Endodermal cell (in vitro differentiated cells): Measurements from ENCODE around the gene STX18. TPM values are rescaled to one million over a fixed set of nuclear protein-coding genes. Genes with fewer than 3 reads are reported as not detected.

Source experiments
- DNase-seq: peaks from one replicate; pipeline ENCODE4 v3.0.0-alpha.2; 2017
- H3K27ac ChIP-seq: 2 replicates; pipeline ENCODE4 v1.5.1; 2013; ENCODE audit warnings: mild to moderate bottlenecking, low read depth, low read length, moderate library complexity
- H3K27me3 ChIP-seq: 2 replicates; pipeline ENCODE4 v1.6.1; 2013; ENCODE audit warnings: mild to moderate bottlenecking, low read length, moderate library complexity; ENCODE audit not compliant: insufficient read depth, control insufficient read depth, poor library complexity, severe bottlenecking
- H3K36me3 ChIP-seq: 2 replicates; pipeline ENCODE4 v1.7.0; 2013; ENCODE audit warnings: mild to moderate bottlenecking, low read length, moderate library complexity; ENCODE audit not compliant: control insufficient read depth, insufficient read depth
- H3K4me1 ChIP-seq: one replicate; pipeline ENCODE4 v1.7.0; 2013; ENCODE audit warnings: low read length; ENCODE audit not compliant: control insufficient read depth, insufficient read depth
- H3K4me3 ChIP-seq: 2 replicates; pipeline ENCODE4 v1.5.1; 2013; ENCODE audit warnings: mild to moderate bottlenecking, low read length, moderate library complexity
- H3K9ac ChIP-seq: 2 replicates; pipeline ENCODE4 v1.6.1; 2013; ENCODE audit warnings: mild to moderate bottlenecking, low read length, moderate library complexity; ENCODE audit not compliant: poor library complexity, severe bottlenecking; ENCODE audit errors: extremely low read depth
- H3K9me3 ChIP-seq: 2 replicates; pipeline ENCODE4 v1.6.1; 2013; ENCODE audit warnings: mild to moderate bottlenecking, low read length, moderate library complexity; ENCODE audit not compliant: control insufficient read depth
- H3K27ac Mint-ChIP-seq: 2 replicates; pipeline ENCODE4 v1.8.0; 2020; ENCODE audit warnings: mixed read lengths
- H3K27me3 Mint-ChIP-seq: 2 replicates; pipeline ENCODE4 v1.8.0; 2021; ENCODE audit warnings: mild to moderate bottlenecking, mixed read lengths; ENCODE audit not compliant: insufficient read depth
- H3K36me3 Mint-ChIP-seq: 2 replicates; pipeline ENCODE4 v1.8.0; 2020; ENCODE audit warnings: low read depth, mixed read lengths
- H3K4me1 Mint-ChIP-seq: 2 replicates; pipeline ENCODE4 v1.8.0; 2020; ENCODE audit warnings: mixed read lengths
- H3K4me3 Mint-ChIP-seq: 2 replicates; pipeline ENCODE4 v1.8.0; 2020; ENCODE audit warnings: mild to moderate bottlenecking, moderate library complexity, mixed read lengths
- H3K9me3 Mint-ChIP-seq: 2 replicates; pipeline ENCODE4 v1.8.0; 2020; ENCODE audit warnings: mild to moderate bottlenecking, mixed read lengths
- WGBS, 2 experiments: methylation state at CpG; one replicate each; pipeline versions ENCODE4 v1.1.5 to v1.1.7; 2013; ENCODE audit warnings: missing lambda C conversion rate in 2 of 2, mixed read lengths in 1 of 2; ENCODE audit not compliant: insufficient coverage in 1 of 2, insufficient read length in 1 of 2; 5-methylcytosine and 5-hydroxymethylcytosine counted together
- total RNA-seq, 2 donors: library from RNA; stranded (reverse); fragmentation: NEBNext Ultra II Directional in 1 of 2; extraction: Animal tissue kit (Norgen Biotek cat#: 25700) in 1 of 2; gene quantifications; 2 replicates in 1 of 2; 3 replicates in 1 of 2; pipeline ENCODE4 v1.2.1, GENCODE V29; 2021
- TF ChIP-seq, protein P1 (sequence below): fragments of 200-600 bp; sonication (generic); conservative IDR thresholded peaks from 2 replicates; pipeline ENCODE4 v1.5.0; 2021; ENCODE audit warnings: antibody characterized with exemption, mild to moderate bottlenecking

STX18 gene
- total RNA-seq, 2 donors from 2014 or later = 26.9 to 33.3 TPM

GRCh38 chr4:4410271-4410670 lies 131.6 kb downstream of the STX18 start:
- H3K9me3 ChIP-seq = no peaks in the 10 kb centered on the region
- no peak overlapping the region for H3K9ac ChIP-seq
- 91 to 93% methylated on average over 15 of the region's 15 CpGs for WGBS, 2 experiments
- Mint-ChIP-seq H3K27ac (no peak overlapping the region), H3K4me3 (no peak overlapping the region), H3K4me1 (no peaks in the 10 kb centered on the region), H3K9me3 (no peaks in the 10 kb centered on the region), H3K36me3 (peaks cover 2% of the 10 kb centered on the region), H3K27me3 (no peaks in the 10 kb centered on the region)
- no peaks in the 10 kb centered on the region for H3K36me3 ChIP-seq
- no peaks in the 10 kb centered on the region for H3K4me1 ChIP-seq
- TF ChIP-seq, protein P1, sequence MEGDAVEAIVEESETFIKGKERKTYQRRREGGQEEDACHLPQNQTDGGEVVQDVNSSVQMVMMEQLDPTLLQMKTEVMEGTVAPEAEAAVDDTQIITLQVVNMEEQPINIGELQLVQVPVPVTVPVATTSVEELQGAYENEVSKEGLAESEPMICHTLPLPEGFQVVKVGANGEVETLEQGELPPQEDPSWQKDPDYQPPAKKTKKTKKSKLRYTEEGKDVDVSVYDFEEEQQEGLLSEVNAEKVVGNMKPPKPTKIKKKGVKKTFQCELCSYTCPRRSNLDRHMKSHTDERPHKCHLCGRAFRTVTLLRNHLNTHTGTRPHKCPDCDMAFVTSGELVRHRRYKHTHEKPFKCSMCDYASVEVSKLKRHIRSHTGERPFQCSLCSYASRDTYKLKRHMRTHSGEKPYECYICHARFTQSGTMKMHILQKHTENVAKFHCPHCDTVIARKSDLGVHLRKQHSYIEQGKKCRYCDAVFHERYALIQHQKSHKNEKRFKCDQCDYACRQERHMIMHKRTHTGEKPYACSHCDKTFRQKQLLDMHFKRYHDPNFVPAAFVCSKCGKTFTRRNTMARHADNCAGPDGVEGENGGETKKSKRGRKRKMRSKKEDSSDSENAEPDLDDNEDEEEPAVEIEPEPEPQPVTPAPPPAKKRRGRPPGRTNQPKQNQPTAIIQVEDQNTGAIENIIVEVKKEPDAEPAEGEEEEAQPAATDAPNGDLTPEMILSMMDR = no peak
- DNase-seq = no peak
- H3K27ac ChIP-seq = no peak overlapping the region
- H3K27me3 ChIP-seq = no peaks in the 10 kb centered on the region
- H3K4me3 ChIP-seq = no peak overlapping the region

GRCh38 chr4:4409416-4410115 lies 132.3 kb downstream of the STX18 start:
- H3K27ac ChIP-seq = no peak overlapping the region
- H3K27me3 ChIP-seq = no peaks in the 10 kb centered on the region
- Mint-ChIP-seq H3K4me1 (no peaks in the 10 kb centered on the region), H3K27me3 (no peaks in the 10 kb centered on the region), H3K36me3 (peaks cover under 1% of the 10 kb centered on the region), H3K9me3 (no peaks in the 10 kb centered on the region), H3K4me3 (no peak overlapping the region), H3K27ac (no peak overlapping the region)
- TF ChIP-seq, protein P1 = no peak
- no peaks in the 10 kb centered on the region for H3K9me3 ChIP-seq
- WGBS, 2 experiments = 95% methylated on average over 8 to 23 of the region's 23 CpGs
- DNase-seq = no peak
- H3K9ac ChIP-seq = no peak overlapping the region
- no peak overlapping the region for H3K4me3 ChIP-seq
- no peaks in the 10 kb centered on the region for H3K4me1 ChIP-seq
- H3K36me3 ChIP-seq = no peaks in the 10 kb centered on the region

GRCh38 chr4:4408576-4409335 lies 133.1 kb downstream of the STX18 start:
- no peaks in the 10 kb centered on the region for H3K36me3 ChIP-seq
- Mint-ChIP-seq H3K27ac (no peak overlapping the region), H3K4me3 (no peak overlapping the region), H3K27me3 (no peaks in the 10 kb centered on the region), H3K9me3 (no peaks in the 10 kb centered on the region), H3K4me1 (no peaks in the 10 kb centered on the region), H3K36me3 (no peaks in the 10 kb centered on the region)
- H3K9ac ChIP-seq = no peak overlapping the region
- TF ChIP-seq, protein P1 = no peak
- no peaks in the 10 kb centered on the region for H3K9me3 ChIP-seq
- no peak overlapping the region for H3K27ac ChIP-seq
- H3K4me3 ChIP-seq = no peak overlapping the region
- DNase-seq = no peak
- H3K4me1 ChIP-seq = no peaks in the 10 kb centered on the region
- 86 to 89% methylated on average over 17 to 23 of the region's 23 CpGs for WGBS, 2 experiments
- no peaks in the 10 kb centered on the region for H3K27me3 ChIP-seq
